Stimulated activated CD8-positive, alpha-beta memory T cell treated with anti-CD3 and anti-CD28 coated beads, Interleukin-4, amount 100 ng/mL, for 48 hours (primary cell): ENCODE data around the gene NR5A2.

Source experiments
- DNase-seq: peaks from one replicate; pipeline ENCODE4 v3.0.0-alpha.2; 2020

Gene NR5A2

GRCh38 chr1:200075522-200075921 lies 48.0 kb downstream of the NR5A2 start:
- DNase-seq = no peak

- DNase-seq = no peak
These were observed 48.5 kb downstream of the NR5A2 start for GRCh38 chr1:200075938-200076546.

DNA sequence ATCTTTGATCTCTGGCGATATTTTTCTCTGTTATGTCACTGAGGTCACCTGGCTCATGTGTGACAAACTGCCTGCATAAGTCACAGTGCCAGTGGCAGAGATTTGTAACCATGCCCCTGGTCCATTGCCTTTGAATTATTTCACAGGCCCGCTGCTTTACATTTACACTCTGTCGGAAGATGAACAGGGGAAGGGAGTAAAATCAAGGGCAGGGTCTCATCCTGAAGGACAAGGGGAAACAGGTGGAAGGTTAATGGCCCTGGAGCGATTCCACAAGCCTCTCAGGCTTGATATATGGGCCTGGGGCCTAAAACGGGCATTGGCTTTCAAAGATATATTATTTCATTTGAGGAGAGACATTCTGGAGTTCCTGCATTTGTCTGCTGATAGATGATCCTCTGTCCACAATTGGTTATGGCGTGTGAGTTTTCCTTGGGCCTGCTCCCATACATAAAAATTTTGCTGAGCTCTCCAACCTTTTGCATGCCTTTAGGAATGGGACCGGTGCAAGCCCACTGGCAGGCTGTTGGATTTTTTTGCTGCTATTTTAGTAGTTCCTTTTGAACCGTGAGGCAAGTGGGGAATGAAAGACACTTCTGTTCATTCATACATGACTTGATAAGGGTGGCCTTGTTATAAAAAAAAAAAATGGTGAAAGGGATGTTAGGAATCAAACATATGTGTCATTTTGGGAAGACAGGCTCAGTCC lies 51.9 kb downstream of the NR5A2 start:
- DNase-seq = no peak

DNA sequence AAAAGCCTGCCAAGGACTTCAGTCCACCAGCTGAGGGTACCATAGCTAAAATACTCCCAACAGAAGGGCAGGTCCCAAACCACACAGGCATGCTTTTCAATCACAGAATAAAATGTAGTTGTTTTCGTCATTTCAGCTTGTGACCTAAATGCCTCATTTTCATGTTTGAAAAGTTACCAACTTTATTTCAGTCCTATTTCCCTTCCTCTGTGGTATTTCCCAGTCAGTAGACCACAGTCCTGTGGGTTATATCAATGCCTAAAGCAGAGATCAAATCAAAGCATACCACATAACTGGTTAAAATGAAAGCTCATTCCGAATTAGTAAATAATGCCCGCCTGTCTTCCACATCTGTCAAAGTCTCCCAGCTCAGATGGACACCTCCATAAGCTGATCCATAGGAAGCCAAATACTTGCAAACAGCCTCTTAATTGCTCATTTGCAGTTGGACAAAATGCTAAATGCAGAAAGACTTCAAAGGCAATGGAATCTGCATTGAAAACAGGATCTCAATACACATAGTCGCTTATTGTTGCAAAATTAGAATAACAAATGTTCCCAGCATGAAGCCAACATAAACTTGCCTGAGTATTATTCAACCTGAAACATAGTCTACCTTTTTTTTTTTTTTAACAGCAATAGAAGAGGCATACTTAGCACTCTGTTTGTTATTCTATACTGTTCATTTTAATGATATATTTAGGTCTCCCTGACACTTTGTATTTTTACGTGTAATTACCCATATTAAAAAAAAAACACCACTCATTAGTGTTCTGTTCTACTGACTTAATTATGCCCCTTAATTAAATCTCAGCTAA lies 53.9 kb downstream of the NR5A2 start:
- no peak for DNase-seq

DNA sequence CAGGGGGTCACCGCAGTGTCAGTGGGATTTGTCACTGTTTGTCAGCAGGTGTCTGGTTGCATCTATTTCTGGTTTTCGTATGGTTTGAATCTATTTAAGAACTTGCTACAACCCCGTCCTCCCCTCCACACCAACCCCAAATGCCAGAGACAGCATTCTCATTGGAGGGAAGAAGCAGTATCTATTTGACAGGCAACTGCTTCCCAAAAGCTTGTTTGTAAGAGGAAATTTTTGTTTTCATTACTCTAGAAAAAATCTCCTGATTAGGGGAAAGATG lies 54.4 kb downstream of the NR5A2 start:
- no peak for DNase-seq

- no peak for DNase-seq
These were observed 54.8 kb downstream of the NR5A2 start for GRCh38 chr1:200082329-200082728.

DNA sequence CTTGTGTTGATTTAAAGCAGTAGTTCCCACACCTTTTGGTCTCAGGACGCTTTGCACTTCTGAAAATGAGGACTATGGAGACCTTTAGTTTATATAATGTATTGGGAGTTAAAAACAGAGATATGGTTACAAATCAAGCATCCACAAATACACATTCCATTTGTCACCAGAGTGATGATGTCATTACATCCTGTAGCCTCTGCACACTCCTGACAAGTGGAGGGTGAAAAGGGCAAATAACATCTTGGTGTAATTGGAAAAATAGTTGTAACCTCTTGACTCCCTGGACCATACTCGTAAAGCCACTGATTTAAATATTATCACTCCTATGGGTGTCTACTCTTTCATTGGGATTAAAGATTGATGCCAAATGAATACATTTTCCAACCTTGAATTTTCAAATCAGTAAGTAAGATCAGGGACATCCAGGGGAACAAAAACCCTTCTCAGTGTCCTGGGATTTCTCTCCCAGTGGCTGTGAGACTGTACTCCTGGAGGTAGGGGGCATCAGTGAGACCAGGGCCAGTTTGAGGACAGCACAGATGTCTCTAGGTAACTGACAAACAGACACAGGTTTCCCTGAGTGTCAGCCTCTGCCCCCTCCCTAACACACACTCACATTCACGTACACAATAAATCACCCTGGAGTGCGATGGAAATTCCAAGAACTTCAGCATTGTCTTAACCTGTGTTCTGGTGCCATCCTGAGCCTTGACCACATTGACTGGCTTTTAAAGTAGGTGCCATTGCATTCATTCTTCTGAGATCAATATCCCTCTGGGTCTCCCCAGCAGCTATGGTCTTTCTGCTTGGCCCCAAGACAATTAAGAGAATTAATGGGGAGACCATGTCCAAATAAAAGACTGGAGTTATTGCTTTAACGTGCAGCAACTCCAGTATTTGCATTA lies 63.0 kb downstream of the NR5A2 start:
- no peak for DNase-seq

GRCh38 chr1:200095057-200095577 lies 67.6 kb downstream of the NR5A2 start:
- no peak for DNase-seq

- DNase-seq = no peak
These were observed 69.3 kb downstream of the NR5A2 start for GRCh38 chr1:200096774-200097173.

GRCh38 chr1:200099040-200099439 lies 71.5 kb downstream of the NR5A2 start:
- DNase-seq = no peak

DNA sequence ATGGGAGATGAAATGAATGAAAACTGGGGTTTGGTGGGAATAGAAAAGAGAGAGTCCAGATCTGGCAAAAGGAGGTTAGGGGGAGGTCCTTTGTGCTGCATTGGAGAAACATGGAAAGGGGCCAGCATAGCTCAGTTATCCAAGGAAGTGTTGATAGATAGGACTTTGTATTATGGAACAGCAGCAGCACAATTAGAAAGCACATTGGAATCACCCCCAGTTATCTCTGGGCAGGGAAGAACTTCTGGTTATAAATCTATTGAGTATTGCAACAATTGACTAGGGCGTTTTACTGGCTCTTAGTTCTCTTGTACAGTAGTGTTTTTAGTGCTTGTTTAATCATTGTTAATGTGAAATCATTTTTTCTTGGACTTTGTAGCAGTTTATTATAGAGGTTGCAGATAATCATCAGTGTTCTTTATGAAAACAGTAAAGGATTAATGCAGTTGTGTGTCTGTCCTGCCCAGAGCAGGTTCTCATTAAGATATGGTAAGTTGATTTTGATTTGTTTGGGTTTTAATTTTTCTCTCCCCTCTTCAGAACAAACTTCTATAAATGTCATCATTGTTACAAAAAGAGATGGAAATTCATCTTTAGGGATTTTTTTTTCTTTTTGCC lies 76.6 kb downstream of the NR5A2 start:
- DNase-seq = no peak

GRCh38 chr1:200107004-200107470 lies 79.5 kb downstream of the NR5A2 start:
- DNase-seq = no peak

DNA sequence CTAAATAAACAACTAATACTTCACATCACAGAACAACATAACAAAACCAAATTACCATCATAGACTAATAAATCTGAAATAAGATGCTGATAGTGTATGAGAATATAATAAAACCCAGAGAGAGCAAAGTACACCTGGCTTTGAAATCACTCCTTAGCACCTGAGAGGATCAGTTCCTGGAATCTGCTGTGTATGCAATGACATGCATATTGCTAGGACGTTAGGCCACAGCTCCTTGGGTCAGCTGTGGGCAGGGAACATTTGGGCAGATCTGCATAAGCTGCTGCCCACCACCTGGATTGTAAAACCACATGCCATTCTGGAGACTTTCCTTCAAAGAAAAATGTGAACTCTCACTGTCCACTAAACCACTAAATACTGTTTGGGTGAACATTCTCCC lies 81.1 kb downstream of the NR5A2 start:
- no peak for DNase-seq

DNA sequence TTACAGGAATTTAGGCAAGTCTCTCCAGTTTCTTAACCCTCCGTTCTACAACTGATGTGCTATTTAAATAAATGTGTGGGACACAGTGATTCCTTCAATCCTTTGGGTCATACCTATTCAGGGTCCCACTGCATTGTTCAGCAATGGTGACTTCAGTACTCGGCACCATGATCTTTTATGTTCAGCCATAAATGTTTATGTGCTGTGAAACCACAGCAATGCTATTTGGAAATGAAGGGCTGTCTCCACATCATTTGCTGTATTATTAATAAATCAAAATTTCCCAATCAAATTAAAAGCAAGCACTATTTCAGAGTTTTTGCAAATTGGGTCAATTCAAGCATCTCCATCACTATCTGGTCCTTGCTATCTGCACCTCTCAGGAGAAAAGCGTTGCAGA lies 84.8 kb downstream of the NR5A2 start:
- no peak for DNase-seq

- no peak for DNase-seq
These were observed 88.0 kb downstream of the NR5A2 start for GRCh38 chr1:200115532-200115931.

- DNase-seq = no peak
These were observed 88.8 kb downstream of the NR5A2 start for GRCh38 chr1:200116324-200116723.

DNA sequence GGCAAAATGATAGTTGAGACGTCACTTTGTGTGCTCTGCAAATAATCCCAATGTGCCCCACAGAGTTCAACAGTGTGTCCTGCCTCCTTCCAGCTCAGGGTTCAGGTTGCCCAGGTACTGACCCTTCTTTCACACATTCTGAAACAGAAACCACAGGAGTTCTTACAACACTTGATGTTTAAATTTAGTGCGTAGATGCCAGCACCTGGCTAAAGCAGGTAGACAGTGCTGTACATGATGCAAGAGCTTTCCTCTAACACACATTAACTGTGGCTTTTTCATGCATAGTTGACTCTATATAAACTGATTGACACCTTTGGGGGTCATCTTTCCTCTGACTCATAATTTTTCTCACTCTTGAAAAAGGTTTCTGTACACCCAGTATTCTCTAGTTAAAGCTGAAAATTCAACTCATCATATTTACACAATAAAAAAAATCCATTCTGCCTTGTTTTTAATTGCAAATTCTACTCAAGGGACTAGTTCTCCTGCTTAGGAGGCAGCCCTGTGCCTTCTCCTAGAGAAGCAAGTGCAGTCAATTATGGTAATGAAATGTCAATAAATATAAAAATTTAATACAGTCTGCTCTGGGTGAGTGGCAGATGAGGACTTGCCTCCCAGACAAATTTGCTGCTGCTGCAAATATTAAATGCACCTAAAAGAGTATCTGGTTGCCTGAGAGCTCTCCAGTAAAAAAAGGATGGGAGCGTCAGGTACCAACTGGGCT lies 91.4 kb downstream of the NR5A2 start:
- no peak for DNase-seq

- no peak for DNase-seq
These were observed 93.9 kb downstream of the NR5A2 start for GRCh38 chr1:200121421-200121820.

- DNase-seq = no peak
These were observed 96.8 kb downstream of the NR5A2 start for GRCh38 chr1:200124309-200124708.

DNA sequence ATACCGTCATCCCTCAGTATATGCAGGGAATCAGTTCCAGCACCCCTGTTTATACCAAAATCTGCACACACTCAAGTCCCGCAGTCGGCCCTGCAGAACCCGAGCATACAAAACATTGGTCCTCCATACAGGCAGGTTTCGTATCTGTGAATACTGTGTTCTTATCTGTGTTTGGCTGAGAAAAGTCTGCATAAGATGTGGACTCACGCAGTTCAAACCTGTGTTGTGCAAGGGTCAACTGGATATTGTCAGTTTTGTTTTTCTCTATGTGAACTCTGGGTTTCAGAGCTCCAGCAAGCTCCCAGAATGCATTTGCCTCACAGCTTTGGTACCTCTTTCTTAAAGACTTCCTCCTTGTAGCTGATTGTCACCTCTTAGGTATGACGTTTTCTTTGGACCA lies 100.6 kb downstream of the NR5A2 start:
- no peak for DNase-seq
